DMS53 treated with DMSO at 0.1 percent for 48 hours (cell line): ENCODE data around the gene CFHR1.

Source experiments
- DNase-seq: peaks from one replicate; lab custom pipeline; 2025; ENCODE audit not compliant: unreplicated experiment; lab: John Stamatoyannopoulos, UW

Gene CFHR1

DNA sequence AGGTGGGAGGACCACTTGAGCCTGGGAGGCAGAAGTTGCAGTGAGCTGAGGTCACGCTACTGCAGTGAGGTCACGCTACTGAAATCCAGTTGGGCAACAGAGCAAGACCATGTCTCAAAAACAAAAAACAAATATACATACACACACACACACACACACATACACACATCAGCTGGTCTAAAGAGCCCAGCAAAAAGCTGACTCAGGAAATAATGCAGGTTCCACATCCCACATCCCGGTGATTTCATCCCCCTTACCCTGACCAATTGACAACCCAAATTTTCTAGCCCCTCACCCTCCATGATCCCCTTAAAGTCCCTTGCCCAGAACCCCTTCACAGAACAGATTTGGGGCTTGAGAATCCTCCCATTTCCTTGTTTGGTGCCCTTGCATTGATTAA lies 56.4 kb downstream of the CFHR1 start:
- DNase-seq, result no peak

DNA sequence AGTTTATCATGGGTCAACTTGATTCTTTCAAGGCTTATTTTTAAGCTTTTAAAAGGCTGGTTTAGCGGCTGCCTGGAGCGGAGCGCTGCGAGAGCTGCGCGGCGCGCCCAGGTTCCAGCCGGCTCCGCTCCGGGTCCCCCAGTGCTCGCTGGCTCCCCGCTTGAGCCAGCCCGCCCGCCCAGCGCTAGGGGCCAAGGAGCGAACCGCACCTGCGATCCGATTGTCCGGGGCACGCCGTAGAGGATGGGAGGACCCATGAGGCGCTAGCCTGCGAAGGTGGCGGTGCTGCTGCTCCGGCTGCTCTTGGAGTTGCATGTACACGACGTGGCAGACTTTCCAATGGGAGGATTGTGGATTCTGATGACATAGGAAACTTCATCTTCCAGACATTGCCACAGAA lies 58.4 kb downstream of the CFHR1 start:
- DNase-seq, result no peak
